ENCODE data around the gene CATSPER4. TPM values are rescaled to one million over a fixed set of nuclear protein-coding genes. Genes with fewer than 3 reads are reported as not detected.
A peak's percentile ranks its signal among the peaks of the same experiment; 100 is the strongest.

Gene CATSPER4
- total and polyA plus RNA-seq, 2 experiments from 2014 or later, result 0.31 TPM; not detected in 1

DNA sequence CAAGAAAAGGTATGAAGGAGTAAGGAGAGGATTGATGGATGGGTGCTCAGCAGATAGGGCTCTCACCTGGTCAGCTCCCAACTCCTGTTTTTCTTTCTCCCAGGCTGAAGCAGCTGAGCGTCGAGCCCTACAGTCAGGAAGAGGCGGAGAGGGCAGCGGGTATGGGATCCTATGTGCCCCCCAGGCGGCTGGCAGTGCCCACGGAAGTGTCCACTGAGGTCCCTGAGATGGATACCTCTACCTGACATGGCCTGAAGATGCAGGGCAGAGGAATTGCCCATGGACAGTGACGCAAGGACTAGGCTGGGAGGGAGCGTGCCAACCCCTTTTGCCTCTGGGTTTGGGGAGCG, 20.0 kb upstream of the CATSPER4 start:
- Mint-ChIP-seq H3K4me3 (peak overlapping the region; percentile 88), H3K9me3 (no peaks in the 10 kb centered on the region), H3K4me1 (peaks cover 16% of the 10 kb centered on the region), H3K27me3 (ENCODE audit: insufficient read depth, low read depth, poor library complexity) (peaks cover 35% of the 10 kb centered on the region), H3K27ac (peak overlapping the region; percentile 35; the same call in 1 of the 2 replicates), H3K36me3 (ENCODE audit: low read depth) (no peaks in the 10 kb centered on the region; the same call in 2 of the 3 replicates)
- H3K4me1 ChIP-seq (ENCODE audit: insufficient read depth), result peaks cover 15% of the 10 kb centered on the region
- 0 out of 2 replicates have a peak, but pooled peaks cover 4% of the 10 kb centered on the region for H3K79me2 ChIP-seq (replicated peaks; ENCODE audit: insufficient read depth)
- no peaks in the 10 kb centered on the region for H4K20me1 ChIP-seq (replicated peaks; ENCODE audit: insufficient read depth)
- DNase-seq (ENCODE audit: low spot score) (no peak), ATAC-seq (no peak)
- H3K27me3 ChIP-seq (ENCODE audit: insufficient read depth), result peaks cover 20% of the 10 kb centered on the region
- no peaks in the 10 kb centered on the region for H3F3A ChIP-seq (replicated peaks; ENCODE audit: low read depth)
- peak overlapping the region; percentile 99 for H3K4me2 ChIP-seq
- TF ChIP-seq NANOG (IDR thresholded peaks at IDR 0.05; ENCODE audit: borderline replicate concordance) (no peak), POLR2AphosphoS5 (IDR thresholded peaks at IDR 0.05; ENCODE audit: low read depth) (no peak), JUNB (IDR thresholded peaks at IDR 0.05; ENCODE audit: unreplicated experiment) (no peak), STAT1 (IDR thresholded peaks at IDR 0.05; ENCODE audit: unreplicated experiment) (no peak), CTCF (conservative IDR thresholded peaks at IDR 0.05; ENCODE audit: low read depth in 2 of 2) (no peak), EZH2phosphoT487 (IDR thresholded peaks at IDR 0.05; ENCODE audit: unreplicated experiment) (no peak), REST (IDR thresholded peaks at IDR 0.05; ENCODE audit: unreplicated experiment) (no peak), EZH2 (IDR thresholded peaks at IDR 0.05; ENCODE audit: low read depth, unreplicated experiment) (no peak), ZNF331 (CRISPR knock-in tag; IDR thresholded peaks at IDR 0.05; ENCODE audit: low read depth) (no peak), ZNF114 (CRISPR knock-in tag; IDR thresholded peaks at IDR 0.05) (no peak), CREB1 (CRISPR knock-in tag; IDR thresholded peaks at IDR 0.05; ENCODE audit: low read depth) (no peak)
- TF ChIP-seq, protein P1, sequence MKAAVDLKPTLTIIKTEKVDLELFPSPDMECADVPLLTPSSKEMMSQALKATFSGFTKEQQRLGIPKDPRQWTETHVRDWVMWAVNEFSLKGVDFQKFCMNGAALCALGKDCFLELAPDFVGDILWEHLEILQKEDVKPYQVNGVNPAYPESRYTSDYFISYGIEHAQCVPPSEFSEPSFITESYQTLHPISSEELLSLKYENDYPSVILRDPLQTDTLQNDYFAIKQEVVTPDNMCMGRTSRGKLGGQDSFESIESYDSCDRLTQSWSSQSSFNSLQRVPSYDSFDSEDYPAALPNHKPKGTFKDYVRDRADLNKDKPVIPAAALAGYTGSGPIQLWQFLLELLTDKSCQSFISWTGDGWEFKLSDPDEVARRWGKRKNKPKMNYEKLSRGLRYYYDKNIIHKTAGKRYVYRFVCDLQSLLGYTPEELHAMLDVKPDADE (IDR thresholded peaks at IDR 0.05), result no peak
- TF ChIP-seq, protein P2, sequence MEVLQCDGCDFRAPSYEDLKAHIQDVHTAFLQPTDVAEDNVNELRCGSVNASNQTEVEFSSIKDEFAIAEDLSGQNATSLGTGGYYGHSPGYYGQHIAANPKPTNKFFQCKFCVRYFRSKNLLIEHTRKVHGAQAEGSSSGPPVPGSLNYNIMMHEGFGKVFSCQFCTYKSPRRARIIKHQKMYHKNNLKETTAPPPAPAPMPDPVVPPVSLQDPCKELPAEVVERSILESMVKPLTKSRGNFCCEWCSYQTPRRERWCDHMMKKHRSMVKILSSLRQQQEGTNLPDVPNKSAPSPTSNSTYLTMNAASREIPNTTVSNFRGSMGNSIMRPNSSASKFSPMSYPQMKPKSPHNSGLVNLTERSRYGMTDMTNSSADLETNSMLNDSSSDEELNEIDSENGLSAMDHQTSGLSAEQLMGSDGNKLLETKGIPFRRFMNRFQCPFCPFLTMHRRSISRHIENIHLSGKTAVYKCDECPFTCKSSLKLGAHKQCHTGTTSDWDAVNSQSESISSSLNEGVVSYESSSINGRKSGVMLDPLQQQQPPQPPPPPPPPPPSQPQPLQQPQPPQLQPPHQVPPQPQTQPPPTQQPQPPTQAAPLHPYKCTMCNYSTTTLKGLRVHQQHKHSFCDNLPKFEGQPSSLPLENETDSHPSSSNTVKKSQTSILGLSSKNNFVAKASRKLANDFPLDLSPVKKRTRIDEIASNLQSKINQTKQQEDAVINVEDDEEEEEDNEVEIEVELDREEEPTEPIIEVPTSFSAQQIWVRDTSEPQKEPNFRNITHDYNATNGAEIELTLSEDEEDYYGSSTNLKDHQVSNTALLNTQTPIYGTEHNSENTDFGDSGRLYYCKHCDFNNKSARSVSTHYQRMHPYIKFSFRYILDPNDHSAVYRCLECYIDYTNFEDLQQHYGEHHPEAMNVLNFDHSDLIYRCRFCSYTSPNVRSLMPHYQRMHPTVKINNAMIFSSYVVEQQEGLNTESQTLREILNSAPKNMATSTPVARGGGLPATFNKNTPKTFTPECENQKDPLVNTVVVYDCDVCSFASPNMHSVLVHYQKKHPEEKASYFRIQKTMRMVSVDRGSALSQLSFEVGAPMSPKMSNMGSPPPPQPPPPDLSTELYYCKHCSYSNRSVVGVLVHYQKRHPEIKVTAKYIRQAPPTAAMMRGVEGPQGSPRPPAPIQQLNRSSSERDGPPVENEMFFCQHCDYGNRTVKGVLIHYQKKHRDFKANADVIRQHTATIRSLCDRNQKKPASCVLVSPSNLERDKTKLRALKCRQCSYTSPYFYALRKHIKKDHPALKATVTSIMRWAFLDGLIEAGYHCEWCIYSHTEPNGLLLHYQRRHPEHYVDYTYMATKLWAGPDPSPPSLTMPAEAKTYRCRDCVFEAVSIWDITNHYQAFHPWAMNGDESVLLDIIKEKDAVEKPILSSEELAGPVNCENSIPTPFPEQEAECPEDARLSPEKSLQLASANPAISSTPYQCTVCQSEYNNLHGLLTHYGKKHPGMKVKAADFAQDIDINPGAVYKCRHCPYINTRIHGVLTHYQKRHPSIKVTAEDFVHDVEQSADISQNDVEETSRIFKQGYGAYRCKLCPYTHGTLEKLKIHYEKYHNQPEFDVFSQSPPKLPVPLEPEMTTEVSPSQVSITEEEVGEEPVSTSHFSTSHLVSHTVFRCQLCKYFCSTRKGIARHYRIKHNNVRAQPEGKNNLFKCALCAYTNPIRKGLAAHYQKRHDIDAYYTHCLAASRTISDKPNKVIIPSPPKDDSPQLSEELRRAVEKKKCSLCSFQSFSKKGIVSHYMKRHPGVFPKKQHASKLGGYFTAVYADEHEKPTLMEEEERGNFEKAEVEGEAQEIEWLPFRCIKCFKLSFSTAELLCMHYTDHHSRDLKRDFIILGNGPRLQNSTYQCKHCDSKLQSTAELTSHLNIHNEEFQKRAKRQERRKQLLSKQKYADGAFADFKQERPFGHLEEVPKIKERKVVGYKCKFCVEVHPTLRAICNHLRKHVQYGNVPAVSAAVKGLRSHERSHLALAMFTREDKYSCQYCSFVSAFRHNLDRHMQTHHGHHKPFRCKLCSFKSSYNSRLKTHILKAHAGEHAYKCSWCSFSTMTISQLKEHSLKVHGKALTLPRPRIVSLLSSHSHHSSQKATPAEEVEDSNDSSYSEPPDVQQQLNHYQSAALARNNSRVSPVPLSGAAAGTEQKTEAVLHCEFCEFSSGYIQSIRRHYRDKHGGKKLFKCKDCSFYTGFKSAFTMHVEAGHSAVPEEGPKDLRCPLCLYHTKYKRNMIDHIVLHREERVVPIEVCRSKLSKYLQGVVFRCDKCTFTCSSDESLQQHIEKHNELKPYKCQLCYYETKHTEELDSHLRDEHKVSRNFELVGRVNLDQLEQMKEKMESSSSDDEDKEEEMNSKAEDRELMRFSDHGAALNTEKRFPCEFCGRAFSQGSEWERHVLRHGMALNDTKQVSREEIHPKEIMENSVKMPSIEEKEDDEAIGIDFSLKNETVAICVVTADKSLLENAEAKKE (CRISPR knock-in tag; IDR thresholded peaks at IDR 0.05), result no peak
- no peaks in the 10 kb centered on the region for H3K36me3 ChIP-seq (ENCODE audit: insufficient read depth)
- peak overlapping the region; percentile 74; the same call in 1 of the 2 replicates for H2AFZ ChIP-seq
- H3K9me2 ChIP-seq (ENCODE audit: insufficient read depth), result no peaks in the 10 kb centered on the region
- H3K27ac ChIP-seq (ENCODE audit: low read depth), result no peak overlapping the region
- peak overlapping the region; percentile 94 for H3K4me3 ChIP-seq

Data from GM23338 (cell line).